SU-DHL-6 (cell line): ENCODE data around the gene DIO1.

Source experiments
- CTCF ChIP-seq: fragments of 200-600 bp; sonication (generic); IDR thresholded peaks from one replicate; pipeline ENCODE4 v1.5.1; 2017; ENCODE audit warnings: antibody characterized with exemption, mild to moderate bottlenecking, low read length, moderate library complexity; ENCODE audit not compliant: insufficient read depth, poor library complexity, severe bottlenecking
- EZH2phosphoT487 ChIP-seq: fragments of 200-600 bp; sonication (generic), shearing (Covaris generic); conservative IDR thresholded peaks from 2 replicates; pipeline ENCODE4 v1.6.1; 2018; ENCODE audit warnings: mild to moderate bottlenecking, antibody characterized with exemption, low read length, moderate library complexity, mixed read lengths

- TF ChIP-seq CTCF: no peak
- TF ChIP-seq EZH2phosphoT487: no peak
Measured at GRCh38 chr1:53945433-53946251, 51.7 kb downstream of the DIO1 start, which contains the start of gene IFT25.
